ENCODE results near the gene BTG3. TPM values are rescaled to one million over a fixed set of nuclear protein-coding genes. Genes with fewer than 3 reads are reported as not detected.

BTG3 gene
- total and polyA plus RNA-seq, 9 of the 15 experiments (the other 6 are each of a cell fraction or from before 2014, with no cell fraction given): 11.7 to 43.0 (median 29.7) TPM

DNA sequence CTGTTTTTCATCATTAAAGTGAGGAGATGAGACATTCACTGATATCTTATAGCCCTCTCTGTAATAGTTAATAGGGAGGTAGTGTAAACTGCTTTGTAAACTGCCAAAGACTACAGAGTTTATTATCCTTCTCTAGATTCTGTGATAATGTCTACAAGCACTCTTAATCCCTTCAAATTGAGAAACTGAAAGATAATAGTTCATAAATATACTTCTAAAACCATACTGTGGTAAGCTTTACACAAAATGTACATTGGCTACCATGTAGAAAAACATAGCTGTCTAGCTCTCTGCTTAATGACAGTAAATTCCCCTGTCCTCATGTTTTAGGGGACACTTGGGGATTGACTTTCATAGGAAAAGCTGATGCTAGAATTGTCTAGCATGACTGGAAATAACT, 60.3 kb downstream of the BTG3 start (continued):
- no peak for TF ChIP-seq CHD7 (IDR thresholded peaks at IDR 0.05; ENCODE audit: low read depth, low read length)
- TF ChIP-seq GTF2E2 (tag; IDR thresholded peaks at IDR 0.05): no peak
- no peak for TF ChIP-seq ZNF512 (tag; IDR thresholded peaks at IDR 0.05)
- no peak for TF ChIP-seq ZNF140 (CRISPR knock-in tag; IDR thresholded peaks at IDR 0.05)
- TF ChIP-seq KLF10 (CRISPR knock-in tag; IDR thresholded peaks at IDR 0.05): no peak
- no peak for TF ChIP-seq SIRT6 (IDR thresholded peaks at IDR 0.05; ENCODE audit: low read depth, low read length)
- TF ChIP-seq ZNF274 (IDR thresholded peaks at IDR 0.05; ENCODE audit: borderline replicate concordance, low read depth, low read length): no peak

All from K562 (cell line).